HK-2 (cell line): ENCODE results near the gene TARBP1.

Experiments
- DNase-seq: peaks from one replicate; pipeline ENCODE4 v3.0.0-alpha.2; 2018; ENCODE audit not compliant: unreplicated experiment

TARBP1 gene

GRCh38 chr1:234486858-234487840 lies 8.2 kb upstream of the TARBP1 start:
- no peak for DNase-seq

GRCh38 chr1:234484991-234485739 lies 6.2 kb upstream of the TARBP1 start:
- DNase-seq = no peak

- no peak for DNase-seq
Measured at GRCh38 chr1:234484218-234484617, 5.2 kb upstream of the TARBP1 start.

- peak; percentile 28 for DNase-seq
Measured at GRCh38 chr1:234481771-234482170, 2.8 kb upstream of the TARBP1 start.

GRCh38 chr1:234479866-234480265 lies 887 bp upstream of the TARBP1 start:
- no peak for DNase-seq

- DNase-seq = no peak
Measured at GRCh38 chr1:234479310-234479559, 256 bp upstream of the TARBP1 start.

GRCh38 chr1:234478152-234478480 lies 863 bp downstream of the TARBP1 start:
- DNase-seq = peak; percentile 78

- no peak for DNase-seq
Measured at GRCh38 chr1:234477386-234478151, 1.4 kb downstream of the TARBP1 start.

- no peak for DNase-seq
Measured at GRCh38 chr1:234476172-234476571, 2.8 kb downstream of the TARBP1 start.

- no peak for DNase-seq
Measured at GRCh38 chr1:234475167-234475793, 3.7 kb downstream of the TARBP1 start.

- DNase-seq = no peak
Measured at GRCh38 chr1:234474375-234474774, 4.6 kb downstream of the TARBP1 start.

GRCh38 chr1:234473118-234473517 lies 5.9 kb downstream of the TARBP1 start:
- DNase-seq = no peak

GRCh38 chr1:234469376-234469775 lies 9.6 kb downstream of the TARBP1 start:
- DNase-seq = no peak

- no peak for DNase-seq
Measured at GRCh38 chr1:234468580-234468979, 10.4 kb downstream of the TARBP1 start.

GRCh38 chr1:234467821-234468220 lies 11.2 kb downstream of the TARBP1 start:
- DNase-seq = no peak

GRCh38 chr1:234466945-234467344 lies 12.0 kb downstream of the TARBP1 start:
- DNase-seq = no peak

GRCh38 chr1:234463749-234464148 lies 15.2 kb downstream of the TARBP1 start:
- no peak for DNase-seq

- no peak for DNase-seq
Measured at GRCh38 chr1:234460652-234461051, 18.3 kb downstream of the TARBP1 start.

- no peak for DNase-seq
Measured at GRCh38 chr1:234458352-234459017, 20.5 kb downstream of the TARBP1 start.

- DNase-seq = no peak
Measured at GRCh38 chr1:234454926-234455325, 24.1 kb downstream of the TARBP1 start.

- DNase-seq = no peak
Measured at GRCh38 chr1:234452406-234452965, 26.5 kb downstream of the TARBP1 start.
